ENCODE measurements around the gene RABGAP1.

RABGAP1 gene

GRCh38 chr9:123011380-123011779, 70.6 kb downstream of the RABGAP1 start:
- Mint-ChIP-seq H3K4me1 (ENCODE audit: low read depth) (no peaks in the 10 kb centered on the region), H3K27ac (no peak overlapping the region), H3K36me3 (ENCODE audit: low read depth) (peaks cover 34% of the 10 kb centered on the region), H3K4me3 (no peak overlapping the region), H3K27me3 (ENCODE audit: low read depth) (no peaks in the 10 kb centered on the region), H3K9me3 (peaks cover 13% of the 10 kb centered on the region)

GRCh38 chr9:123011878-123012528, 71.2 kb downstream of the RABGAP1 start:
- peaks cover 13% of the 10 kb centered on the region for H3K9me3 Mint-ChIP-seq
- no peak overlapping the region for H3K4me3 Mint-ChIP-seq
- peaks cover 34% of the 10 kb centered on the region for H3K36me3 Mint-ChIP-seq (ENCODE audit: low read depth)
- H3K27me3 Mint-ChIP-seq (ENCODE audit: low read depth), result no peaks in the 10 kb centered on the region
- no peaks in the 10 kb centered on the region for H3K4me1 Mint-ChIP-seq (ENCODE audit: low read depth)
- no peak overlapping the region for H3K27ac Mint-ChIP-seq

- Mint-ChIP-seq H3K27ac (no peak overlapping the region), H3K27me3 (ENCODE audit: low read depth) (no peaks in the 10 kb centered on the region), H3K36me3 (ENCODE audit: low read depth) (peaks cover 40% of the 10 kb centered on the region), H3K4me3 (no peak overlapping the region), H3K4me1 (ENCODE audit: low read depth) (no peaks in the 10 kb centered on the region), H3K9me3 (peaks cover 13% of the 10 kb centered on the region)
Observed at GRCh38 chr9:123016631-123017030, 75.8 kb downstream of the RABGAP1 start.

GRCh38 chr9:123020796-123021195, 80.0 kb downstream of the RABGAP1 start:
- peaks cover 24% of the 10 kb centered on the region for H3K36me3 Mint-ChIP-seq (ENCODE audit: low read depth)
- no peaks in the 10 kb centered on the region for H3K4me1 Mint-ChIP-seq (ENCODE audit: low read depth)
- no peak overlapping the region for H3K4me3 Mint-ChIP-seq
- no peaks in the 10 kb centered on the region for H3K9me3 Mint-ChIP-seq
- H3K27ac Mint-ChIP-seq, result no peak overlapping the region
- no peaks in the 10 kb centered on the region for H3K27me3 Mint-ChIP-seq (ENCODE audit: low read depth)

GRCh38 chr9:123026425-123026824, 85.6 kb downstream of the RABGAP1 start:
- peaks cover 22% of the 10 kb centered on the region for H3K36me3 Mint-ChIP-seq (ENCODE audit: low read depth)

GRCh38 chr9:123027517-123027916, 86.7 kb downstream of the RABGAP1 start:
- Mint-ChIP-seq H3K4me1 (ENCODE audit: low read depth) (peaks cover 4% of the 10 kb centered on the region), H3K36me3 (ENCODE audit: low read depth) (peaks cover 18% of the 10 kb centered on the region), H3K9me3 (no peaks in the 10 kb centered on the region), H3K27ac (no peak overlapping the region), H3K27me3 (ENCODE audit: low read depth) (no peaks in the 10 kb centered on the region), H3K4me3 (no peak overlapping the region)

More at GRCh38 chr9:123026425-123026824, 85.6 kb downstream of the RABGAP1 start:
- Mint-ChIP-seq H3K27ac (no peak overlapping the region), H3K9me3 (no peaks in the 10 kb centered on the region), H3K27me3 (ENCODE audit: low read depth) (no peaks in the 10 kb centered on the region), H3K4me1 (ENCODE audit: low read depth) (peaks cover 4% of the 10 kb centered on the region), H3K4me3 (no peak overlapping the region)

- peaks cover 16% of the 10 kb centered on the region for H3K36me3 Mint-ChIP-seq (ENCODE audit: low read depth)
- H3K4me1 Mint-ChIP-seq (ENCODE audit: low read depth), result peaks cover 4% of the 10 kb centered on the region
- no peaks in the 10 kb centered on the region for H3K9me3 Mint-ChIP-seq
- H3K4me3 Mint-ChIP-seq, result no peak overlapping the region
- no peaks in the 10 kb centered on the region for H3K27me3 Mint-ChIP-seq (ENCODE audit: low read depth)
- no peak overlapping the region for H3K27ac Mint-ChIP-seq
Observed at GRCh38 chr9:123028136-123028535, 87.3 kb downstream of the RABGAP1 start.

GRCh38 chr9:123028973-123029372, 88.2 kb downstream of the RABGAP1 start:
- peaks cover 15% of the 10 kb centered on the region for H3K36me3 Mint-ChIP-seq (ENCODE audit: low read depth)
- peaks cover 4% of the 10 kb centered on the region for H3K4me1 Mint-ChIP-seq (ENCODE audit: low read depth)
- H3K4me3 Mint-ChIP-seq, result no peak overlapping the region
- H3K9me3 Mint-ChIP-seq, result no peaks in the 10 kb centered on the region
- no peaks in the 10 kb centered on the region for H3K27me3 Mint-ChIP-seq (ENCODE audit: low read depth)
- H3K27ac Mint-ChIP-seq, result no peak overlapping the region

- Mint-ChIP-seq H3K9me3 (no peaks in the 10 kb centered on the region), H3K4me1 (ENCODE audit: low read depth) (peaks cover 4% of the 10 kb centered on the region), H3K27ac (no peak overlapping the region), H3K36me3 (ENCODE audit: low read depth) (peaks cover 7% of the 10 kb centered on the region), H3K4me3 (no peak overlapping the region), H3K27me3 (ENCODE audit: low read depth) (no peaks in the 10 kb centered on the region)
Observed at GRCh38 chr9:123031963-123032362, 91.1 kb downstream of the RABGAP1 start.

GRCh38 chr9:123033352-123033751, 92.5 kb downstream of the RABGAP1 start, which contains the start of gene GPR21:
GPR21 (plus strand) TSS chr9:123033667; CDS start chr9:123034567, 900 bp downstream.
- Mint-ChIP-seq H3K27me3 (ENCODE audit: low read depth) (no peaks in the 10 kb centered on the region), H3K4me3 (no peak within 1 kb of the TSS), H3K9me3 (no peaks in the 10 kb centered on the region), H3K27ac (no peak within 1 kb of the TSS), H3K36me3 (ENCODE audit: low read depth) (peaks cover 7% of the 10 kb centered on the region), H3K4me1 (ENCODE audit: low read depth) (no peaks in the 10 kb centered on the region)

GRCh38 chr9:123033864-123034601, 93.2 kb downstream of the RABGAP1 start:
- Mint-ChIP-seq H3K4me1 (ENCODE audit: low read depth) (no peaks in the 10 kb centered on the region), H3K36me3 (ENCODE audit: low read depth) (peaks cover 5% of the 10 kb centered on the region), H3K4me3 (no peak overlapping the region), H3K27ac (no peak overlapping the region), H3K27me3 (ENCODE audit: low read depth) (no peaks in the 10 kb centered on the region), H3K9me3 (no peaks in the 10 kb centered on the region)

- Mint-ChIP-seq H3K27me3 (ENCODE audit: low read depth) (no peaks in the 10 kb centered on the region), H3K27ac (no peak overlapping the region), H3K36me3 (ENCODE audit: low read depth) (peaks cover 3% of the 10 kb centered on the region), H3K4me3 (no peak overlapping the region), H3K4me1 (ENCODE audit: low read depth) (no peaks in the 10 kb centered on the region), H3K9me3 (no peaks in the 10 kb centered on the region)
Observed at GRCh38 chr9:123034881-123035510, 94.2 kb downstream of the RABGAP1 start.

- Mint-ChIP-seq H3K4me1 (ENCODE audit: low read depth) (no peaks in the 10 kb centered on the region), H3K27me3 (ENCODE audit: low read depth) (no peaks in the 10 kb centered on the region), H3K36me3 (ENCODE audit: low read depth) (peaks cover 3% of the 10 kb centered on the region), H3K27ac (no peak overlapping the region), H3K4me3 (no peak overlapping the region), H3K9me3 (no peaks in the 10 kb centered on the region)
Observed at GRCh38 chr9:123035791-123036190, 95.0 kb downstream of the RABGAP1 start.

- H3K27ac Mint-ChIP-seq, result no peak overlapping the region
Observed at GRCh38 chr9:123036893-123037545, 96.2 kb downstream of the RABGAP1 start.

More at GRCh38 chr9:123036893-123037545, 96.2 kb downstream of the RABGAP1 start:
- Mint-ChIP-seq H3K4me1 (ENCODE audit: low read depth) (no peaks in the 10 kb centered on the region), H3K9me3 (no peaks in the 10 kb centered on the region), H3K36me3 (ENCODE audit: low read depth) (peaks cover 3% of the 10 kb centered on the region), H3K4me3 (no peak overlapping the region), H3K27me3 (ENCODE audit: low read depth) (no peaks in the 10 kb centered on the region)

All from T-helper 1 cell treated with Interleukin-12 subunit alpha and Interleukin-12 subunit beta and Interleukin-4 antibody, amounts not matched to agents 30 μg/mL and 1 μg/mL, for 36 hours (primary cell).